K562 (cell line): ENCODE results near the gene TOMM40L. TPM values are rescaled to one million over a fixed set of nuclear protein-coding genes. Genes with fewer than 3 reads are reported as not detected.

ENCODE experiments used
- BRF1 ChIP-seq: IDR thresholded peaks from 3 replicates; pipeline ENCODE4 v1.6.1; 2011; ENCODE audit warnings: borderline replicate concordance, mild to moderate bottlenecking; ENCODE audit not compliant: insufficient read length; ENCODE audit errors: extremely low read depth
- HCFC1 ChIP-seq: IDR thresholded peaks from 2 replicates; pipeline ENCODE4 v1.6.1; 2012; ENCODE audit warnings: low read depth, low read length, improper control_type of control experiment
- HMG20B ChIP-seq: fragments of 250-450 bp; sonication (Bioruptor Pico); IDR thresholded peaks from 2 replicates; pipeline ENCODE4 v1.5.0; 2021; ENCODE audit warnings: mild to moderate bottlenecking
- HNRNPUL1 ChIP-seq: fragments of 200-400 bp; formaldehyde crosslinking; IDR thresholded peaks from 2 replicates; pipeline ENCODE4 v1.6.1; 2017; ENCODE audit warnings: low read length
- ID3 ChIP-seq, 2 experiments: fragments of 250-450 bp in 1 of 2; fragments of 450-650 bp in 1 of 2; sonication (Bioruptor Pico) in 1 of 2; IDR thresholded peaks; 2 replicates each; pipeline versions ENCODE4 v1.6.1 to v1.8.0; 2016 to 2021; ENCODE audit warnings: mild to moderate bottlenecking in 2 of 2, moderate library complexity in 2 of 2, missing compliant biosample characterization in 1 of 2, missing genetic modification characterization in 1 of 2
- MYC ChIP-seq, 2 experiments: fragments of 250-450 bp in 1 of 2; sonication (Bioruptor Pico) in 1 of 2; IDR thresholded peaks; 2 replicates each; pipeline versions ENCODE4 v1.5.1 to v1.6.1; 2012 to 2021; ENCODE audit warnings: low read depth in 2 of 2, borderline replicate concordance in 1 of 2, improper control_type of control experiment in 1 of 2, low read length in 1 of 2, mild to moderate bottlenecking in 1 of 2, moderate library complexity in 1 of 2
- PCBP2 ChIP-seq: fragments of 200-400 bp; formaldehyde crosslinking; IDR thresholded peaks from 2 replicates; pipeline ENCODE4 v1.6.1; 2018; ENCODE audit warnings: low read length, low read depth, mild to moderate bottlenecking, moderate library complexity; ENCODE audit not compliant: poor library complexity, severe bottlenecking
- RAD21 ChIP-seq, 2 experiments: fragments of 250-450 bp in 1 of 2; fragments of 450-650 bp in 1 of 2; sonication (Bioruptor Pico) in 1 of 2; formaldehyde crosslinking in 1 of 2; IDR thresholded peaks in 1 of 2; conservative IDR thresholded peaks in 1 of 2; 2 replicates each; pipeline versions ENCODE4 v1.4.0 to v1.8.0; 2020 to 2022; ENCODE audit warnings: mild to moderate bottlenecking in 2 of 2, moderate library complexity in 1 of 2
- REST ChIP-seq, 2 experiments: fragments of 450-650 bp; formaldehyde crosslinking in 1 of 2; IDR thresholded peaks; 2 replicates each; pipeline versions ENCODE4 v1.4.0 to v1.6.1; 2014 to 2020; ENCODE audit warnings: mild to moderate bottlenecking in 2 of 2, borderline replicate concordance in 1 of 2, low read depth in 1 of 2
- SMC3 ChIP-seq: conservative IDR thresholded peaks from 2 replicates; pipeline ENCODE4 v1.6.1; 2011; ENCODE audit warnings: low read depth, low read length, improper control_type of control experiment; ENCODE audit not compliant: insufficient read depth
- TAF7 ChIP-seq: fragments of 450-650 bp; IDR thresholded peaks from 2 replicates; pipeline ENCODE4 v1.6.1; 2016; ENCODE audit warnings: missing genetic modification characterization, missing compliant biosample characterization
- TCF7 ChIP-seq: sonication (generic); IDR thresholded peaks from 2 replicates; pipeline ENCODE4 v1.6.1; 2016; ENCODE audit warnings: antibody characterized with exemption, borderline replicate concordance
- ZBTB17 ChIP-seq: fragments of 450-650 bp; formaldehyde crosslinking; IDR thresholded peaks from 2 replicates; pipeline ENCODE4 v1.4.0; 2020; ENCODE audit warnings: mild to moderate bottlenecking
- ZNF3 ChIP-seq: fragments of 250-450 bp; sonication (Bioruptor Pico); IDR thresholded peaks from 2 replicates; pipeline ENCODE4 v1.5.0; 2021; ENCODE audit warnings: mild to moderate bottlenecking, moderate library complexity
- ZNF311 ChIP-seq: fragments of 250-450 bp; sonication (Bioruptor Pico); IDR thresholded peaks from 2 replicates; pipeline ENCODE4 v1.4.0; 2020; ENCODE audit warnings: mild to moderate bottlenecking, moderate library complexity
- ZNF408 ChIP-seq: fragments of 250-450 bp; sonication (Bioruptor Pico); IDR thresholded peaks from 2 replicates; pipeline ENCODE4 v1.4.0; 2020; ENCODE audit warnings: low read depth, mild to moderate bottlenecking, moderate library complexity
- ZNF644 ChIP-seq: fragments of 200-800 bp; sonication (Bioruptor generic); IDR thresholded peaks from 2 replicates; pipeline ENCODE4 v1.6.1; 2016; ENCODE audit warnings: low read depth, missing genetic modification characterization, missing compliant biosample characterization
- polyA plus RNA-seq, 8 experiments: library from polyadenylated mRNA; depleted of rRNA in 4 of 8; stranded (reverse) in 5 of 8; unstranded in 3 of 8; fragments of >200 nt; fragmentation: Nextera tagmentation in 2 of 8; fragmentation: Illumina TruSeq in 1 of 8; extraction: Ambion mirVana in 2 of 8; extraction: Trizol in 1 of 8; gene quantifications; 2 replicates each; pipeline versions ENCODE4 v1.2.1 to v1.2.3, GENCODE V29; 2011 to 2014; ENCODE audit warnings: inconsistent platforms in 1 of 8, missing spikeins in 1 of 8
- total RNA-seq, 7 experiments: library from RNA; depleted of rRNA in 6 of 7; stranded (reverse); fragments of >200 nt in 6 of 7; fragmentation: Illumina TruSeq in 2 of 7; extraction: Trizol in 2 of 7; gene quantifications; 2 replicates each; pipeline versions ENCODE4 v1.2.1 to v1.2.3, GENCODE V29; 2011 to 2021; ENCODE audit warnings: low replicate concordance in 1 of 7
- TF ChIP-seq, protein P1 (sequence below): fragments of 450-650 bp; formaldehyde crosslinking; IDR thresholded peaks from 2 replicates; pipeline ENCODE4 v1.4.0; 2020; ENCODE audit warnings: mild to moderate bottlenecking, moderate library complexity

Gene TOMM40L
- total and polyA plus RNA-seq, 9 of the 15 experiments (the other 6 are each of a cell fraction or from before 2014, with no cell fraction given) = 9.6 to 33.6 (median 25.2) TPM

DNA sequence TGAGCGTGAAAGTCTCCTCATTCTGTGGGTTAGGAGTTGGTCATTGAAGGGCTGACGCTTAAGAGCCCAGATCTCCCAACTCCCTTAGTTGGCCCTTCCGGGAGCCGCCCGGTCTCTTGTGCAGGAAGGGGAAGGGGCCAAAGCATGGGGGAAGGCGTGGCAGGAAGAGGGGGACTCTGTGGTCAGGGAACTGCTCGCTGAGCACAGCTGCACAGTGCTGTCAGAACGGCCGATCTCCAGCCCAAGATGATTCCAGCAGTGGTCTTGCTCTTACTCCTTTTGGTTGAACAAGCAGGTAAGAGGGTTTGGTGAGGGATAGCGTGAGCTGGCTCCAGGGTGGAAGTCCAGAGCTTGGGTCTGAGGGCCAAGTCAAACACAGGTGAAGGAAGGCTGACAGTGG is 10.8 kb upstream of the TOMM40L start, which contains the start of gene FCER1G (continued):
- TF ChIP-seq SMC3 = no peak
- no peak for TF ChIP-seq ID3 (CRISPR knock-in tag; IDR thresholded peaks at IDR 0.05)
- no peak for TF ChIP-seq ID3 (tag; IDR thresholded peaks at IDR 0.05)
- no peak for TF ChIP-seq ZNF3
- no peak for TF ChIP-seq REST (IDR thresholded peaks at IDR 0.05; ENCODE audit: borderline replicate concordance)
- no peak for TF ChIP-seq REST (CRISPR knock-in tag; IDR thresholded peaks at IDR 0.05; ENCODE audit: low read depth)
- no peak for TF ChIP-seq HCFC1
- no peak for TF ChIP-seq TCF7
- no peak for TF ChIP-seq ZNF408 (CRISPR knock-in tag)
- TF ChIP-seq ZNF644 (tag) = no peak
- TF ChIP-seq PCBP2 = no peak
- TF ChIP-seq TAF7 (tag) = no peak
- TF ChIP-seq BRF1 = no peak
- no peak for TF ChIP-seq HMG20B (CRISPR knock-in tag)
- TF ChIP-seq ZNF311 (CRISPR knock-in tag) = 0 out of 2 replicates have a peak, but pooled peaks have one; percentile 18
- no peak for TF ChIP-seq RAD21 (CRISPR knock-in tag; conservative IDR thresholded peaks at IDR 0.05 in 1 of 2, IDR thresholded peaks at IDR 0.05 in 1 of 2)
- no peak for TF ChIP-seq MYC (IDR thresholded peaks at IDR 0.05; ENCODE audit: low read depth, low read length)
- TF ChIP-seq MYC (CRISPR knock-in tag; IDR thresholded peaks at IDR 0.05; ENCODE audit: borderline replicate concordance, low read depth) = no peak
- TF ChIP-seq, protein P1, sequence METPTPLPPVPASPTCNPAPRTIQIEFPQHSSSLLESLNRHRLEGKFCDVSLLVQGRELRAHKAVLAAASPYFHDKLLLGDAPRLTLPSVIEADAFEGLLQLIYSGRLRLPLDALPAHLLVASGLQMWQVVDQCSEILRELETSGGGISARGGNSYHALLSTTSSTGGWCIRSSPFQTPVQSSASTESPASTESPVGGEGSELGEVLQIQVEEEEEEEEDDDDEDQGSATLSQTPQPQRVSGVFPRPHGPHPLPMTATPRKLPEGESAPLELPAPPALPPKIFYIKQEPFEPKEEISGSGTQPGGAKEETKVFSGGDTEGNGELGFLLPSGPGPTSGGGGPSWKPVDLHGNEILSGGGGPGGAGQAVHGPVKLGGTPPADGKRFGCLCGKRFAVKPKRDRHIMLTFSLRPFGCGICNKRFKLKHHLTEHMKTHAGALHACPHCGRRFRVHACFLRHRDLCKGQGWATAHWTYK = 0 out of 2 replicates have a peak, but pooled peaks have one; percentile 36
- TF ChIP-seq HNRNPUL1 = no peak
- TF ChIP-seq ZBTB17 (CRISPR knock-in tag) = peak; percentile 46; the same call in 1 of the 2 replicates
